Karpas-422 (cell line): ENCODE measurements around the gene IL1B. TPM values are rescaled to one million over a fixed set of nuclear protein-coding genes. Genes with fewer than 3 reads are reported as not detected.
A peak's percentile ranks its signal among the peaks of the same experiment; 100 is the strongest.
"Not testable (repeated sequence)": the region's sequence is repeated elsewhere in the genome, so short reads cannot be mapped to it uniquely, and the experiment has no call there.

ENCODE experiments used
- DNase-seq: peaks from one replicate; pipeline ENCODE4 v3.0.0-alpha.2; 2015
- H2AFZ ChIP-seq: fragments of 200-600 bp; sonication (generic); 2 replicates; pipeline ENCODE4 v1.6.1; 2014; ENCODE audit warnings: antibody characterized with exemption, low read length, mixed read lengths
- H3K27ac ChIP-seq: fragments of 200-600 bp; sonication (generic); 2 replicates; pipeline ENCODE4 v1.5.1; 2014; ENCODE audit warnings: mild to moderate bottlenecking, low read length, moderate library complexity
- H3K27me3 ChIP-seq: fragments of 200-600 bp; sonication (generic); 2 replicates; pipeline ENCODE4 v1.6.1; 2014; ENCODE audit warnings: low read length, mixed read lengths
- H3K36me3 ChIP-seq: fragments of 200-600 bp; sonication (generic); 2 replicates; pipeline ENCODE4 v1.6.1; 2014; ENCODE audit warnings: low read length, mixed read lengths; ENCODE audit not compliant: insufficient read depth
- H3K4me1 ChIP-seq: fragments of 200-600 bp; sonication (generic); 2 replicates; pipeline ENCODE4 v1.6.1; 2014; ENCODE audit warnings: mild to moderate bottlenecking, low read length, mixed read lengths
- H3K4me2 ChIP-seq: fragments of 200-600 bp; sonication (generic); 2 replicates; pipeline ENCODE4 v1.6.1; 2014; ENCODE audit warnings: low read length, low read depth, mild to moderate bottlenecking; ENCODE audit not compliant: poor library complexity, severe bottlenecking
- H3K4me3 ChIP-seq: fragments of 200-600 bp; sonication (generic); 2 replicates; pipeline ENCODE4 v1.5.1; 2014; ENCODE audit warnings: mild to moderate bottlenecking, antibody characterized with exemption, low read length, mixed read lengths
- H3K79me2 ChIP-seq: fragments of 200-600 bp; sonication (generic); 2 replicates; pipeline ENCODE4 v1.6.1; 2014; ENCODE audit warnings: mild to moderate bottlenecking, low read length, mixed read lengths
- H3K9ac ChIP-seq: fragments of 200-600 bp; sonication (generic); 2 replicates; pipeline ENCODE4 v1.6.0; 2014; ENCODE audit warnings: low read length
- H3K9me2 ChIP-seq: fragments of 200-600 bp; sonication (generic), shearing (Covaris generic); replicated peaks from 2 replicates; pipeline ENCODE4 v1.6.0; 2014; ENCODE audit warnings: mild to moderate bottlenecking, low read length, moderate library complexity; ENCODE audit not compliant: insufficient read depth
- H3K9me3 ChIP-seq: fragments of 300-700, 200-600 bp; sonication (generic); 2 replicates; pipeline ENCODE4 v1.6.1; 2014; ENCODE audit warnings: low read length, mixed read lengths
- H4K20me1 ChIP-seq: fragments of 200-600 bp; sonication (generic); 2 replicates; pipeline ENCODE4 v1.6.1; 2014; ENCODE audit warnings: mild to moderate bottlenecking, antibody characterized with exemption, low read length, low read depth; ENCODE audit not compliant: insufficient read depth
- total RNA-seq: library from RNA; depleted of rRNA; stranded (reverse); fragments of >200 nt; shearing (Covaris generic); gene quantifications from 2 replicates; pipeline ENCODE4 v1.2.3, GENCODE V29; 2014; ENCODE audit warnings: low replicate concordance

The IL1B gene
- total RNA-seq, 1 experiment from 2014 or later = not detected

DNA sequence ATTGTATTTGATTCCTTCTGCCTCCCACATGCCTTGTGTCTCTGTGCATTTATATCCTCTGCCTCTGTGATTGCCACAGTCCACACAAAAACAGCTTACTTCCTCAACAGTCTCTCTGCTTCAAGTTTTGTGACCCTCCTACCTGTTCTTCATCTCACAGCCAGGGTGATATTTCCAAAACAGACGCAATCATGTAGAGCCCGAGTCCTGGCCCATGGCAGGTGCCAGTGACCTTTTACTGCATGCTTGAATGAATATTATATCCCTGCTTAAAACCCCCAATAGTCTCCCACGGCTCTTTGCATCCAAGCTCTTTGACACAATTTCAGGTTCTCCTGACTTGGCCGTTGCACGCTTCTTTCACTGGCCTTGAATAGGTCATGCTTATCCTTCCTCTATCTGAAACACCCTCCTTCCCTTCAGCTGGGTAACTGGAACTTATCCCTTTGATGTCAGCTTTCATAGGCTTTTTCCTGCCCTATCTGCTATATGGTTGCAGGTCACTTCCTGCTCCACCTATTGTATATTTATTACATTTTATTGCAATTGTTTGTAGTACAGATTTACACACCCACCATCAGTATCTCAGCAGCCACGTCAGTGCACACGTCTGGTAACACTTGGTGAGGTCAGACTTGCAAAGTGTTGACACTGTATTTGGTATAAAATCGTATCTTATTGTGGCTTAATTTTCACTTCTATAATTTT, 29.7 kb upstream of the IL1B start:
- Histone ChIP-seq H2AFZ (no peak overlapping the region), H3K27ac (no peak overlapping the region), H3K4me1 (no peaks in the 10 kb centered on the region), H3K36me3 (no peaks in the 10 kb centered on the region), H4K20me1 (no peaks in the 10 kb centered on the region), H3K9me3 (no peaks in the 10 kb centered on the region), H3K9ac (no peak overlapping the region), H3K4me2 (no peak overlapping the region), H3K9me2 (no peaks in the 10 kb centered on the region), H3K27me3 (no peaks in the 10 kb centered on the region), H3K4me3 (no peak overlapping the region), H3K79me2 (no peaks in the 10 kb centered on the region)
- DNase-seq = no peak

DNA sequence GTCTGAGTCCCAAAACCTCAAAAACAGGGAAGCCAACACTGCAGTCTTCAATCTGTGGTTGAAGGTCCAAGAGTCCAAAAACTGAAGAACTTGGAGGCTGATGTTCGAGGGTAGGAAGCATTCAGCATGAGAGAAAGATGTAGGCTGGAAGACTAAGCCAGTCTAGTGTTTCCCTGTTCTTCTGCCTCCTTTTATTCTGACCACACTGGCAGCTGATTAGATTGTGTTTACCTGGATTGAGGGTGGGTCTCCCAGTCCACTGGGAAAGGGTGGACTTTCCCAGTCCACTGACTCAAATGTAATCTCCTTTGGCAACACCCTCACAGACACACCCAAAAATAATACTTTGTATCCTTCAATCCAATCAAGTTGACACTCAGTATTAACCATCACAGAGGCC, 27.5 kb upstream of the IL1B start:
- H3K9me2 ChIP-seq = no peaks in the 10 kb centered on the region
- H3K4me2 ChIP-seq = no peak overlapping the region
- peaks cover 3% of the 10 kb centered on the region; the same call in 1 of the 2 replicates for H3K9me3 ChIP-seq
- H3K27ac ChIP-seq = no peak overlapping the region
- no peaks in the 10 kb centered on the region for H3K4me1 ChIP-seq
- H3K9ac ChIP-seq = no peak overlapping the region
- H3K4me3 ChIP-seq = no peak overlapping the region
- H3K27me3 ChIP-seq = no peaks in the 10 kb centered on the region
- no peaks in the 10 kb centered on the region for H3K36me3 ChIP-seq
- no peaks in the 10 kb centered on the region for H3K79me2 ChIP-seq
- no peak overlapping the region for H2AFZ ChIP-seq
- DNase-seq = no peak
- no peaks in the 10 kb centered on the region for H4K20me1 ChIP-seq

- not testable (repeated sequence) for H3K9ac ChIP-seq, H3K9me3 ChIP-seq, H3K9me2 ChIP-seq, H4K20me1 ChIP-seq, H3K4me2 ChIP-seq, H3K27ac ChIP-seq, H3K4me1 ChIP-seq, H2AFZ ChIP-seq, H3K4me3 ChIP-seq, H3K36me3 ChIP-seq, H3K27me3 ChIP-seq, H3K79me2 ChIP-seq
- DNase-seq = peak; percentile 49
Observed at GRCh38 chr2:112859406-112860183, 23.0 kb upstream of the IL1B start.

DNA sequence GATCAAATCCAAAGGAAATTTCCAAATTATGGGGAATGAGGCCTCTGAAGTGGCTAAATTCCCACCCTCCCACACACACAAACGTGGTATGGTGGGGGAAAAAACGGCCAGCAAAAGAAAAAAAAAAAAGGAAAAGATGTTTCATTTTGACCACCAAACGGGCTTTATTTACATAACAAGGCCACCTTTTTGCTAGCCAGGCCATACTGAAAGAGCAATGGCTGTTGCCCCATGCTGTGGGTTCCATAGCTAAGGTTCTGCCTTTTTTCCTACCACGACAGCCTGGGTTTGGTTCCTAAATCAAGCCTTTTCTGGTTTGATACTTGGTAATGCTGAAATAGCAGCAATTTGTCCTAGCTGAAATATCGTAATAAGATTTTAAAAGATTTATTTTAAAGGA, 14.0 kb upstream of the IL1B start:
- H3K4me1 ChIP-seq = no peaks in the 10 kb centered on the region
- no peak overlapping the region for H3K27ac ChIP-seq
- no peak overlapping the region for H3K4me3 ChIP-seq
- no peak for DNase-seq
- H2AFZ ChIP-seq = no peak overlapping the region
- no peaks in the 10 kb centered on the region for H3K9me2 ChIP-seq
- no peaks in the 10 kb centered on the region for H4K20me1 ChIP-seq
- no peaks in the 10 kb centered on the region for H3K9me3 ChIP-seq
- H3K27me3 ChIP-seq = no peaks in the 10 kb centered on the region
- H3K79me2 ChIP-seq = no peaks in the 10 kb centered on the region
- H3K9ac ChIP-seq = no peak overlapping the region
- H3K4me2 ChIP-seq = no peak overlapping the region
- H3K36me3 ChIP-seq = no peaks in the 10 kb centered on the region

- Histone ChIP-seq H4K20me1 (no peaks in the 10 kb centered on the region), H3K4me2 (no peak overlapping the region), H3K9me3 (no peaks in the 10 kb centered on the region), H2AFZ (no peak overlapping the region), H3K4me1 (no peaks in the 10 kb centered on the region), H3K9me2 (no peaks in the 10 kb centered on the region), H3K79me2 (no peaks in the 10 kb centered on the region), H3K9ac (no peak overlapping the region), H3K27me3 (no peaks in the 10 kb centered on the region), H3K36me3 (no peaks in the 10 kb centered on the region), H3K27ac (no peak overlapping the region), H3K4me3 (no peak overlapping the region)
- DNase-seq = no peak
Observed at GRCh38 chr2:112849956-112850355, 13.4 kb upstream of the IL1B start.

DNA sequence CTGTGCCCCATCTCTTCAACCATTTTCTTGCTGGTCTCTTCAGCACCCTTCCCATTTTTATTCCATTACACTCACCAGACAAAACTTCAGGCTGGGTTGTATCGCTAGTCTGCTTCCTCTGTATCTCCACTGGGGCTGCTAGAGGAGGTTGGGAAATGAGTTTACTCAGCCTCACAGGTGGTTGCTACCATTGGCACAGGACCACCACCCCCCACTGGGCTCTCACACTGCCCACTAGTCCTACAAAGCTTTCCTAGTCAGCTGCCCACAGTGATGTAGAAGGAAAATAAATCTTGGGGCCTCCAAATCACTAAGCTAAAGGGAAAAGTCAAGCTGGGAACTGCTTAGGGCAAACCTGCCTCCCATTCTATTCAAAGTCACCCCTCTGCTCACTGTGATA, 12.3 kb upstream of the IL1B start:
- H3K4me3 ChIP-seq = no peak overlapping the region
- H3K27ac ChIP-seq = no peak overlapping the region
- H3K36me3 ChIP-seq = no peaks in the 10 kb centered on the region
- DNase-seq = no peak
- no peaks in the 10 kb centered on the region for H3K27me3 ChIP-seq
- H2AFZ ChIP-seq = no peak overlapping the region
- H3K4me1 ChIP-seq = no peaks in the 10 kb centered on the region
- no peaks in the 10 kb centered on the region for H3K79me2 ChIP-seq
- no peaks in the 10 kb centered on the region for H4K20me1 ChIP-seq
- no peaks in the 10 kb centered on the region for H3K9me3 ChIP-seq
- H3K9ac ChIP-seq = no peak overlapping the region
- H3K9me2 ChIP-seq = no peaks in the 10 kb centered on the region
- H3K4me2 ChIP-seq = no peak overlapping the region

DNA sequence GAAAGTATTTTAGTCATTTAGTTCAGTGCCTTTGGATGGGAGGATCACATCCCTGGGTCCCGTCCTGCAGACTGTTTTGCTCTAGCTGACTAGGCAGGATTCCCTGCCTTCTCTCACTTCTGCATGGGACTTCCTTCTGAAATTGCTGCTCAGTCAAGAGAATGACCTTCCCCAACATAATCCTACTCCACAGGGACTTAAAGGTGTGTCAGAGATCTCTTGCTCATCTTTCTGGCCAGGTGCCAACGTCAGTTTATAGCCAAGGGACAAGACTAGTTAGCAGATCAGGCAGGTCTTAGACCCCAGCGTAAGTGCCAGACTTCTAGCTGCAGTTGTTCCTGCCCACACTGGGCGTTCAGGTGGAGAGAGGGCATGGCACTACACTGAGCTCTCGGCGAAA, 9.5 kb upstream of the IL1B start:
- Histone ChIP-seq H2AFZ (no peak overlapping the region), H3K27me3 (no peaks in the 10 kb centered on the region), H3K4me2 (no peak overlapping the region), H3K9me3 (no peaks in the 10 kb centered on the region), H3K4me1 (peaks cover 4% of the 10 kb centered on the region; the same call in 1 of the 2 replicates), H3K4me3 (no peak overlapping the region), H4K20me1 (no peaks in the 10 kb centered on the region), H3K9me2 (no peaks in the 10 kb centered on the region), H3K36me3 (no peaks in the 10 kb centered on the region), H3K27ac (no peak overlapping the region), H3K79me2 (no peaks in the 10 kb centered on the region), H3K9ac (no peak overlapping the region)
- no peak for DNase-seq

DNA sequence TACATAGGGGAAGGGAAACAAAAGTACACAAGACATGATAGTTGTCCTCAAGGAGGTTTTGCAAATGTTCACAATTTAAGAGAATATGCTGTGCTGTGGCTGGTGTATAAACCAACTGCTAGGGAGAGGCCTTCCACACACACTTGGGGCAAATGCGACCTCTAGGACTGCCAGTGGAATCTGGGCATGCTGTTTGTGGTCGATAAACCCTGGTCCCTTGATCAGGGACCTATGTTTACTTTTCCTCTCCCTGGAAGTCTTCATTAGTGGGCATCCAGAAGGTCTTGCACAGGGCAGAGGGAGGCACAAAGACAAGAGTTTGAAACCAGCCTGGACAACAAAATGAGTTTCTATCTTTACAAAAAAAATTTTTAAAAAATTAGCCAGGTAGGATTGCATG, 7.3 kb upstream of the IL1B start:
- H2AFZ ChIP-seq = no peak overlapping the region
- no peaks in the 10 kb centered on the region for H4K20me1 ChIP-seq
- H3K79me2 ChIP-seq = no peaks in the 10 kb centered on the region
- DNase-seq = no peak
- H3K9ac ChIP-seq = no peak overlapping the region
- no peaks in the 10 kb centered on the region for H3K27me3 ChIP-seq
- peaks cover 10% of the 10 kb centered on the region; the same call in 1 of the 2 replicates for H3K4me1 ChIP-seq
- H3K4me3 ChIP-seq = no peak overlapping the region
- no peak overlapping the region for H3K4me2 ChIP-seq
- no peaks in the 10 kb centered on the region for H3K36me3 ChIP-seq
- H3K9me3 ChIP-seq = no peaks in the 10 kb centered on the region
- no peak overlapping the region for H3K27ac ChIP-seq
- H3K9me2 ChIP-seq = no peaks in the 10 kb centered on the region
